GM23338 (cell line): Measurements from ENCODE around the gene CD48.

ENCODE experiments used
- CTCF ChIP-seq, 2 experiments: fragments of 200-600 bp in 1 of 2; sonication (generic) in 1 of 2; conservative IDR thresholded peaks; 2 replicates each; pipeline versions ENCODE4 v1.5.1 to v1.6.1; 2016 to 2017; ENCODE audit warnings: antibody characterized with exemption in 2 of 2, low read depth in 2 of 2, mild to moderate bottlenecking in 2 of 2, moderate library complexity in 1 of 2
- ETS1 ChIP-seq: IDR thresholded peaks from 2 replicates; pipeline ENCODE4 v1.6.1; 2016; ENCODE audit warnings: antibody characterized with exemption
- EZH2 ChIP-seq: fragments of 200-600 bp; sonication (generic); IDR thresholded peaks from one replicate; pipeline ENCODE4 v1.8.0; 2017; ENCODE audit warnings: antibody characterized with exemption, mild to moderate bottlenecking, low read depth; ENCODE audit not compliant: unreplicated experiment
- EZH2phosphoT487 ChIP-seq: fragments of 200-600 bp; sonication (generic); IDR thresholded peaks from one replicate; pipeline ENCODE4 v1.8.1; 2018; ENCODE audit warnings: antibody characterized with exemption; ENCODE audit not compliant: unreplicated experiment
- POLR2AphosphoS5 ChIP-seq: IDR thresholded peaks from 2 replicates; pipeline ENCODE4 v1.6.1; 2016; ENCODE audit warnings: antibody characterized with exemption, low read depth
- REST ChIP-seq: IDR thresholded peaks from one replicate; pipeline ENCODE4 v1.6.1; 2018; ENCODE audit warnings: antibody characterized with exemption; ENCODE audit not compliant: unreplicated experiment

- no peak for TF ChIP-seq CTCF (conservative IDR thresholded peaks at IDR 0.05; ENCODE audit: low read depth in 2 of 2)
- no peak for TF ChIP-seq EZH2phosphoT487
- no peak for TF ChIP-seq REST
- TF ChIP-seq POLR2AphosphoS5, result no peak
- no peak for TF ChIP-seq EZH2
- TF ChIP-seq ETS1, result no peak
Measured at GRCh38 chr1:160666079-160666442, 45.6 kb downstream of the CD48 start.
